GM21381 (cell line): ENCODE measurements around the gene SHMT2.

Source experiments
- ATAC-seq: cut with Tn5 transposase; IDR thresholded peaks from one replicate; pipeline ENCODE4 v1.9.1; 2021; ENCODE audit warnings: mild to moderate bottlenecking, moderate library complexity; ENCODE audit not compliant: unreplicated experiment

The SHMT2 gene

DNA sequence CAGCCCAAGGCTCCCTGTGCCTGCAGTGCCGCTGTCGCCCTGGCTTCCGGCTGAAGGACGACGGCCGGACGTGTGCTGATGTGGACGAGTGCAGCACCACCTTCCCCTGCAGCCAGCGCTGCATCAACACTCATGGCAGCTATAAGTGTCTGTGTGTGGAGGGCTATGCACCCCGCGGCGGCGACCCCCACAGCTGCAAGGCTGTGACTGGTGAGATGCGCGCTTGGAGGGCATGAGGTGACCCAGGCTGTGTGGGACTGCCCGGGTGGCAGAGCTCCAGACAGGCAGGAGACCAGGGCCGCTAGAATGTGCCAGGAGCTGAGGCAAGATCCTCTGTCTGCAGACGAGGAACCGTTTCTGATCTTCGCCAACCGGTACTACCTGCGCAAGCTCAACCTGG is 32.6 kb upstream of the SHMT2 start:
- ATAC-seq = no peak

DNA sequence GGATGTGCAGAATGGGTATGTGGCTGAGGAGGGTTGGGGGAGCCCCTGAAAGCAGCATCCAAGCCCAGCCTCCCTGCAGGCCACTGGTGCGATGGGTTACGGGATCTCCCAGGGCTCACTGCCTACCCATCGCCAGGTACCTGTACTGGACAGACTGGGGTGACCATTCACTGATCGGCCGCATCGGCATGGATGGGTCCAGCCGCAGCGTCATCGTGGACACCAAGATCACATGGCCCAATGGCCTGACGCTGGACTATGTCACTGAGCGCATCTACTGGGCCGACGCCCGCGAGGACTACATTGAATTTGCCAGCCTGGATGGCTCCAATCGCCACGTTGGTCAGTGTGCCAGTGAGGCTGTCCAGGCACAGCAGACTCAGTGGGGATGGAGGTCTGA is 31.2 kb upstream of the SHMT2 start:
- no peak for ATAC-seq

DNA sequence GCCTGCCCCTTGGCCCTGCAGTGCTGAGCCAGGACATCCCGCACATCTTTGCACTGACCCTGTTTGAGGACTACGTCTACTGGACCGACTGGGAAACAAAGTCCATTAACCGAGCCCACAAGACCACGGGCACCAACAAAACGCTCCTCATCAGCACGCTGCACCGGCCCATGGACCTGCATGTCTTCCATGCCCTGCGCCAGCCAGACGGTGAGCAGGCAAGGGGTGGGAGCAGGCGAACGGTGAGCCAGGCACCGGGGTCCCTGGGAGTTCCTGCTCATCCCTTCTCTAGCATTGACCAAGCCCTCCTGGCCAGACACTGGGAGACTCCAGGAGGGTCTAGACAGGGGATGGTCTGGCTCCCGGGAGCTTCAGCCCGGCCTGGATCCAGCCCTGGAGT is 30.3 kb upstream of the SHMT2 start:
- no peak for ATAC-seq

DNA sequence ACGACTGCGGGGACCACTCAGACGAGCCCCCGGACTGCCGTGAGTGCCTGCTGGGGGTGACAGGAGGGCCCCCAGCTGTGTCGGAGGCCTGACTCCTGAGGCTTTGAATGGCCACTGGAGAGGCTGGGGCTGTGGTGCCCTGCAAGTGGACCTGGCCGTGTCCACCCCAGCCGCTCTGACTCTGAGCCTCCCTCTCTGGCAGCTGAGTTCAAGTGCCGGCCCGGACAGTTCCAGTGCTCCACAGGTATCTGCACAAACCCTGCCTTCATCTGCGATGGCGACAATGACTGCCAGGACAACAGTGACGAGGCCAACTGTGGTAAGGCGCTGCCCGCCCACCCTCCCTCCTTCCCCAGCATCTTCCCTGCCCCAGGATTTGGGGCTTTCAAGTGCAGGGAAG is 29.0 kb upstream of the SHMT2 start:
- ATAC-seq = no peak

DNA sequence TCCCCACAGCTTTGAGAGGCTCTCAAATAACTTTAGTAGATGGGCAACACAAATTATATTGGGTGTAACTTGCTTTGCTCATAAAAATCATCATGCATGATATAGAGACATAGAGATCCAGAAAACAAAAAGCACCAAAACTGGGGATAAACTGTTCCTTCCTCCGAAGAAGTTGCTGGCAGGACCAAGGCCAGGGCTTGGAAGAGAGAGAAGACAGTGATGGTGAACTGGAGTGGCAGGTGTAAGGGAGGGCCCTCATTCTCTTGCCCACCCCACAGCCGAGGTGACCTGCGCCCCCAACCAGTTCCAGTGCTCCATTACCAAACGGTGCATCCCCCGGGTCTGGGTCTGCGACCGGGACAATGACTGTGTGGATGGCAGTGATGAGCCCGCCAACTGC is 28.3 kb upstream of the SHMT2 start:
- ATAC-seq = no peak

DNA sequence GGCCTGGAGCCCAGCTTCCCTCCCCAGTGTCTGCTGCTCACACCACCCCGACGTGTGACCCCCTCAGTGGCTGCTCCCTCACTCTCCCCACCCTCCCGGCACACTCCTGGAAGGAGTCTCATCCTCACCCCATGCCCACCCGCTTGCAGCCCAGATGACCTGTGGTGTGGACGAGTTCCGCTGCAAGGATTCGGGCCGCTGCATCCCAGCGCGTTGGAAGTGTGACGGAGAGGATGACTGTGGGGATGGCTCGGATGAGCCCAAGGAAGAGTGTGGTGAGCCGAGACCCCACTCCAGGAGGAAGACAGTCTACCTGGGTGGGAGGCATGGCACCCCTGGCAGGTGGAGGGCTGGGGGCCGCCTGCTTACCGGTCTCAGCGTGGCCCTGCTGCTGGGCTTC is 27.9 kb upstream of the SHMT2 start:
- ATAC-seq = no peak

DNA sequence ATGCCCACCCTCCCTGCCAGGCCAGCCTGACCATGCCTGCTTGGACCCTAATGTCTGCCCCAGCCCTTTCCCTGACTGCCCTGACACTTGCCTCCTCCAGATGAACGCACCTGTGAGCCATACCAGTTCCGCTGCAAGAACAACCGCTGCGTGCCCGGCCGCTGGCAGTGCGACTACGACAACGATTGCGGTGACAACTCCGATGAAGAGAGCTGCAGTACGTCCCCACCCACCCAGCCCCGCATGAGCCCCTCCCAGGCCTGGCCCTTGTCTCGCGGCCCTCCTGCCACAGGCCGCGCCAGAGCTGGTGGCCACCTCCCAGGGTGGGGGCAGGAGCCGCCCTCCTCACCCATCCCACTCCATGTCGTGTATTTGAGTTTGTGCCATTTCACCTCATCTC is 27.2 kb upstream of the SHMT2 start:
- no peak for ATAC-seq

DNA sequence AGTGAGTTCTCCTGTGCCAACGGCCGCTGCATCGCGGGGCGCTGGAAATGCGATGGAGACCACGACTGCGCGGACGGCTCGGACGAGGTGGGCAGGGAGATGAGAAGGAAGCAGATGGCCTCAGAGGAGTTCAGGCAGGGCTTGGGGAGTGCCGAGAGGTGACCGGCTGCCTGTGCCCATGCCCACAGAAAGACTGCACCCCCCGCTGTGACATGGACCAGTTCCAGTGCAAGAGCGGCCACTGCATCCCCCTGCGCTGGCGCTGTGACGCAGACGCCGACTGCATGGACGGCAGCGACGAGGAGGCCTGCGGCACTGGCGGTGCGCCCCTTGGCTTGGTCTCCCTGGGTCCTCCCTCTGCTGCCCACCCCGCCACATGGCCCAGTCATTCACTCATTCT is 26.3 kb upstream of the SHMT2 start:
- no peak for ATAC-seq

DNA sequence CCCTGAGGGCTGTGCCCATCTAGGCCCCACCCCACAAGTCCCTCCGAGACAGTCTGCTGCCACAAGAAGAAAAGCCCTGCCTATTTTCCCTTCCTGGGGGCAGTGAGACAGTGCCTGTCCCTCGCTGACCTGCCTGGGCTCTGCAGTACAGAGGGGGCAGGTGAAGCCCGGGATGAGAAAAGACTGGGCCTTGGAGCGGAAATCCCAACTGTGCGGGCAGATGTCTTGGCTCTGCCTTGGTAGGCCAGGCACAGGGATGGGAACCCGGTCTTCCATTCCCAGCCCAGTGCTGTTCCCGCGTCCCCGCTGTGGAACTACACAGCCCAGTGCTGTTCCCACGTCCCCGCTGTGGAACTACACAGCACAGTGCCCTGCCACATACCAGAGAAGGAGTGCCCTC is 25.7 kb upstream of the SHMT2 start:
- ATAC-seq = no peak

DNA sequence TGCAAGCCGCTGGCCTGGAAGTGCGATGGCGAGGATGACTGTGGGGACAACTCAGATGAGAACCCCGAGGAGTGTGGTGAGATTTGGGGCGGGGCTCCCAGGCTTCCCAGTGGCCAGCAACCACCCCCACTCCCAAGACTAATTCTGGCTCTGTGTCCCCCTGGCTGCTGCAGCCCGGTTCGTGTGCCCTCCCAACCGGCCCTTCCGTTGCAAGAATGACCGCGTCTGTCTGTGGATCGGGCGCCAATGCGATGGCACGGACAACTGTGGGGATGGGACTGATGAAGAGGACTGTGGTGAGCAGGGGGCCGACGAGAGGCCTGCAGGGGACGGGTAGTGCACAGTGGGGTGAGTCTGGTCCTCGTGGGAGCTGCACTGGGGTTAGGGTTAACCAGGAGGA is 25.1 kb upstream of the SHMT2 start:
- ATAC-seq = no peak

DNA sequence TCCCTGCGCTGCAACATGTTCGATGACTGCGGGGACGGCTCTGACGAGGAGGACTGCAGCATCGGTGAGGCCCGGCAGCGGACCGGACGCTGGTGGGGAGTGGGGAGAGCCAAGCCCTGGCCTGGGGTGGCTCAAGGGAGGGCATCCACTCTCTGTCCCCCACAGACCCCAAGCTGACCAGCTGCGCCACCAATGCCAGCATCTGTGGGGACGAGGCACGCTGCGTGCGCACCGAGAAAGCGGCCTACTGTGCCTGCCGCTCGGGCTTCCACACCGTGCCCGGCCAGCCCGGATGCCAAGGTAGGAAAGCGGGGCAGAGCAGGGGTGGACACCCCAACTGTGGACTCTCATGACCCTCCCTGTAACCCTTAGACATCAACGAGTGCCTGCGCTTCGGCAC is 24.3 kb upstream of the SHMT2 start:
- ATAC-seq = no peak

DNA sequence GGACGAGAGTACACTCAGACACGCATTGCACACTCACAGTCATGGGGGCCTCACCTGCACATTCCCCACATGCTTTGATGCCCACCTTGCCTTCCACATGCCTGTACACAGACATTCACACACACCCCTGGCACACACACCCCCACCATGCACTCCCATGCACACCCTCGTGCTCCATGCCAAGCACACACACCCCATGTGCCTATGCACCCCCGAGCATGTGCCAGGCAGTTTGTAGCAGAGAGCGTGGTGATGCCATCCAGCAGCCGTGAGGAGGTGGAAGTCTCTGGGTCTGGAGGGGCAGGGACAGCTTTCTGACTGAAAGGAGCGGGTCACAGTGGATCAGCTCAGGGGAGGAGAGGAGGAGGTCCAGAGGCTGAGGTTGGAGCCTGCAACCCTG is 23.6 kb upstream of the SHMT2 start:
- no peak for ATAC-seq

DNA sequence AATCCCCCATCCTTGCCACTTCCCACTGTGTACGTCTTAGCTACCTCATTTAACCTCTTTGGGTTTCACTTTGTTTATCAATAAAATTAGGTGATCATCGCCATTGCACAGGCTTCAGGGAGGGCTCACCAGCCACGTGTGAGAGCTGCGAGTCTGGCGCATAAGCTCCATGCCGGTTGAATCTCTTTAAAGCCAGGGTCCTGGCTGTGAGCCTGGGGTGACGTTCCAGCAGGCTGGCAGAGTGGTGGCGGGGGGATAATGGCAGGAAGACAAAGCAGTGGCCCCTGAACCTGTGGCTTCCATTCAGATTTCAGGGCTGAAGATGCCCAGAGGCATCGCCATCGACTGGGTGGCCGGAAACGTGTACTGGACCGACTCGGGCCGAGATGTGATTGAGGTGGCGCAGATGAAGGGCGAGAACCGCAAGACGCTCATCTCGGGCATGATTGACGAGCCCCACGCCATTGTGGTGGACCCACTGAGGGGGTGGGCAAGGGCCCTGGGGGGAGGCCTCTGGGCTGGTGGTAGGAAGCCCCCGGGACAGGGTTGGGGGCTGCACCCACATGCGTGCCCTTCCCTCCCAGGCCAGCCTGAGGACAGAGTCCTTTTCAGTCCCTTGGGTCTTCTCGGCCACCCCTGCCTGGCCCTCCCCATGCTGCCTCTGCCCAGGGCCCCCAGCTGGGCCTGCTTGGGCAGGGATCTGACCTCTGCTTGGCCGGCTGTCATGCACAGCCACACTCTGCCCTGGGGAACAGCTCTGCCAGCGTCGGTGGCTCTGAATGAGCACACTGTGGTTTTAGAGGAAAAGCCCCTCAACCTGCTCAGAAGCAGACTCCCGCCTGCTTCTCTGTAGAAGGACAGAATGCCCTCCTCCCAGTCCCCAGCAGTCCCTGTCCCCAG is 21.5 kb upstream of the SHMT2 start:
- ATAC-seq = no peak

DNA sequence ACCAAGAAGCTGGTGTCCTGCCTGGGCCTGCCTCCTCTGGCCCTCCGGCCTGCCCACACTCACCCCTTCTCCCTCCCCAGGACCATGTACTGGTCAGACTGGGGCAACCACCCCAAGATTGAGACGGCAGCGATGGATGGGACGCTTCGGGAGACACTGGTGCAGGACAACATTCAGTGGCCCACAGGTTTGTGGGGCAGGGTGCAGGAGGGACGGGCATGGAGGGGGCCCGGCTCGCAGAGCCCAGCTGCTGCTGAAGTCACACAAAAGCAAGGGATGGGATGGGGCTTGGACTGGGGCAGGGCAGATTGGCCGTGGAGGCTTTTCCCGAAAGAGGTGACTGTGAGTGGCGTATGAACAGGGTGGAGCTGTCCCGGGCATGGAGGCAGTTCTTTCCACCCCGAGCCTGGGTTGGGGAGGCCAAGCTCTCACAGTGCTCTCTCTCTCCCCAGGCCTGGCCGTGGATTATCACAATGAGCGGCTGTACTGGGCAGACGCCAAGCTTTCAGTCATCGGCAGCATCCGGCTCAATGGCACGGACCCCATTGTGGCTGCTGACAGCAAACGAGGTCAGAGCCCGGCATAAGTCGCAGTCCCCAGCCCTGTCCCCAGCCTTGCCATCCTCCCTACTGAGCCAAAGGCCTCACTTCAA is 20.8 kb upstream of the SHMT2 start:
- ATAC-seq = no peak

DNA sequence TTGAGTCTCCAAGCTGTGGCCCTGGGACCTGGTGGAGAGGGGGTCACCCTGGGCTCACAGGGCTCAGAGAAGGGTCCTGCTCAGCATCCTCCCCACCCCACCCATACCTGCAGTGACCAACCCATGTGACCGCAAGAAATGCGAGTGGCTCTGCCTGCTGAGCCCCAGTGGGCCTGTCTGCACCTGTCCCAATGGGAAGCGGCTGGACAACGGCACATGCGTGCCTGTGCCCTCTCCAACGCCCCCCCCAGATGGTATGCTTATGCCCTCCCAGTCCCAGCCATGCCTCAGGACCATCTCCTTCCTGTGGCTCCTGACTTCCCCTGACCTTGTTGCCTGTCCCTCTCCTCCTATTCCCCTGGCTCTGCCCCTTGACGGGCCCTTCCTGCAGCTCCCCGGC is 19.6 kb upstream of the SHMT2 start:
- ATAC-seq = no peak

DNA sequence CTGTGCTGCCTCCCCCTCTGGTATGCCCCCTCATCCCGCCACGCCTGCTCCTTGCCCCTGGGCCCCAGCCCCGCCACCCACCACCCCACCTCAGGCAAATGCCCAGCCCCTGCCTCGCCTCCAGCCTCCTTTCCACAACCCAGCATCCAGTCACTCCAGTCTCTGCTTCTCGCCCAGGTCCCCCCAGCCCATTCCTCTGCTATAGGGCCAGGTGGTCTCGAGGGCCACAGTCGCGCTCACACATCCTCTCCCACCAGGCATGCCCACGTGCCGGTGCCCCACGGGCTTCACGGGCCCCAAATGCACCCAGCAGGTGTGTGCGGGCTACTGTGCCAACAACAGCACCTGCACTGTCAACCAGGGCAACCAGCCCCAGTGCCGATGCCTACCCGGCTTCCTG is 19.1 kb upstream of the SHMT2 start:
- no peak for ATAC-seq

DNA sequence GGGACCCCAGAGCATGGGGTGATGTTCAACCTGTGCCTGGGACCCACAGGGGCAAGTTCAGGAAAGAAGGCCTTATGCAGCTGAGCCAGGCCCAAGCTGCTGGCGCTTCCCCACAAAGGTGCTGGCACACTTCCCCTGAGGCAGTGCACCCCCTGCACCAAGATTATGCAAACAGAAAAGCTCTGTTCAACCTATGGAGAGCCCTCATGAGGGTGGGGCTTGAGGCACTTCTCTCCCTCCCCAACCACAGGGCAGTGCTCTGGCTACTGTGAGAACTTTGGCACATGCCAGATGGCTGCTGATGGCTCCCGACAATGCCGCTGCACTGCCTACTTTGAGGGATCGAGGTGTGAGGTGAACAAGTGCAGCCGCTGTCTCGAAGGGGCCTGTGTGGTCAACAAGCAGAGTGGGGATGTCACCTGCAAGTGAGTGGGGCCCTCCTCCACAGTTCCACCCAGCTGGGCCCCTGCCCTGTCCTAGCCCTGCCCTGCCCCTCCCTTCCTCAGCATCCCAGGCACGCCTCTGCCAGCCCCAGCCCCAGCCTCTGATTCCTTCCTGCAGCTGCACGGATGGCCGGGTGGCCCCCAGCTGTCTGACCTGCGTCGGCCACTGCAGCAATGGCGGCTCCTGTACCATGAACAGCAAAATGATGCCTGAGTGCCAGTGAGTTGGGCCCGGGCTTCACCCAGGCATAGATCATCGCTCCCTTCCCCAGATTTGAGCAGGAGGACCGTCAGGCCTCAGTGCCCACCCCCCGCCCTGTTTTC is 18.4 kb upstream of the SHMT2 start:
- no peak for ATAC-seq

DNA sequence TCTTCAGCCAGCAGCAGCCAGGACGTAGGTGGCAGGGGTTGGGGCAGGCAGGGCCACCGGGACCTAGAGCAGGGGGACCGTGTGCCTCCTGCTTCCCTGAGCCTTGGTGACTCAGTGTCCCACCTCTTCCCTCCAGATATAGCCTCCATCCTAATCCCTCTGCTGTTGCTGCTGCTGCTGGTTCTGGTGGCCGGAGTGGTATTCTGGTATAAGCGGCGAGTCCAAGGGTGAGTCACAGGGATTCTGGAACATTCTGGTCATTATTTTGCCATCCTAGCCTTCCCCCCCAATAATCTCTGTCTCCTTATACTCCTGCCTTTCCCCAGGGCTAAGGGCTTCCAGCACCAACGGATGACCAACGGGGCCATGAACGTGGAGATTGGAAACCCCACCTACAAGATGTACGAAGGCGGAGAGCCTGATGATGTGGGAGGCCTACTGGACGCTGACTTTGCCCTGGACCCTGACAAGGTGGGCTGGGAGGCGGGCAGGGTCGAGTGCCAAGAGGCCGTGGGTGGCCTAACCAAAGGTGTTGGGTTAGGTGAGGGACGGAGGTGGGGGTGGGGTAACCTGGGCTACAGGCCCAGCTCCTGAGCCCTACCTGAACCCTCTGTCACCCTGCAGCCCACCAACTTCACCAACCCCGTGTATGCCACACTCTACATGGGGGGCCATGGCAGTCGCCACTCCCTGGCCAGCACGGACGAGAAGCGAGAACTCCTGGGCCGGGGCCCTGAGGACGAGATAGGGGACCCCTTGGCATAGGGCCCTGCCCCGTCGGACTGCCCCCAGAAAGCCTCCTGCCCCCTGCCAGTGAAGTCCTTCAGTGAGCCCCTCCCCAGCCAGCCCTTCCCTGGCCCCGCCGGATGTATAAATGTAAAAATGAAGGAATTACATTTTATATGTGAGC is 17.5 kb upstream of the SHMT2 start:
- ATAC-seq = no peak

DNA sequence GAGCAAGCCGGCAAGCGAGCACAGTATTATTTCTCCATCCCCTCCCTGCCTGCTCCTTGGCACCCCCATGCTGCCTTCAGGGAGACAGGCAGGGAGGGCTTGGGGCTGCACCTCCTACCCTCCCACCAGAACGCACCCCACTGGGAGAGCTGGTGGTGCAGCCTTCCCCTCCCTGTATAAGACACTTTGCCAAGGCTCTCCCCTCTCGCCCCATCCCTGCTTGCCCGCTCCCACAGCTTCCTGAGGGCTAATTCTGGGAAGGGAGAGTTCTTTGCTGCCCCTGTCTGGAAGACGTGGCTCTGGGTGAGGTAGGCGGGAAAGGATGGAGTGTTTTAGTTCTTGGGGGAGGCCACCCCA is 16.8 kb upstream of the SHMT2 start:
- no peak for ATAC-seq

DNA sequence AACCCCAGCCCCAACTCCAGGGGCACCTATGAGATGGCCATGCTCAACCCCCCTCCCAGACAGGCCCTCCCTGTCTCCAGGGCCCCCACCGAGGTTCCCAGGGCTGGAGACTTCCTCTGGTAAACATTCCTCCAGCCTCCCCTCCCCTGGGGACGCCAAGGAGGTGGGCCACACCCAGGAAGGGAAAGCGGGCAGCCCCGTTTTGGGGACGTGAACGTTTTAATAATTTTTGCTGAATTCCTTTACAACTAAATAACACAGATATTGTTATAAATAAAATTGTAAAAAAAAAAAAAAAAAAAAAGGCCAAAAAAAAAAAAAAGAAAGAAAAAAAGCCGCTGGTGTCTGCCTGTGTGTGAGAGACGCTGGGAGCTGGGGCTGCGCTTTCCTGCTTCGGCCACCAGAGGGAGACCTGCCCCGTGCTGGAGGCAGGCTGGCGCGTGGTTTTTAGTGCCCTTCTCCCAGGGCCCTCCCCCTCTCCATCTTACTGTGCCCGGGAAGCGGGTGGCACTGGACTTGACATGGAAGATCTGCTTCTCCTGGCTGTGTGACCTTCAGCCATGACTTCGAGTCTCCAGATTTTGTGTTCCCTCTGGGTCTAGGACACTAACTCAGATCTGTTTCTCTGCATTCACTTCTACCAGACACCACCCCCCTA is 16.3 kb upstream of the SHMT2 start:
- no peak for ATAC-seq
